Cardiac fibroblast (primary cell): ENCODE measurements around the gene CNR2.

Experiments used
- DNase-seq, 2 donors: peaks; one replicate each; pipeline versions ENCODE4 v3.0.0 to v3.0.0-alpha.2; 2010; ENCODE audit warnings: low read depth in 2 of 2
- H3K4me3 ChIP-seq, 2 donors: replicated peaks in 1 of 2; 1 replicate in 1 of 2; 2 replicates in 1 of 2; pipeline ENCODE4 v1.5.1; 2011; ENCODE audit warnings: low read depth in 2 of 2, low read length in 2 of 2, mild to moderate bottlenecking in 2 of 2, moderate library complexity in 1 of 2
- TF ChIP-seq, protein P1 (sequence below): IDR thresholded peaks from one replicate; pipeline ENCODE4 v1.5.1; 2011; ENCODE audit warnings: low read depth, mild to moderate bottlenecking, low read length, inconsistent platforms

CNR2 gene

DNA sequence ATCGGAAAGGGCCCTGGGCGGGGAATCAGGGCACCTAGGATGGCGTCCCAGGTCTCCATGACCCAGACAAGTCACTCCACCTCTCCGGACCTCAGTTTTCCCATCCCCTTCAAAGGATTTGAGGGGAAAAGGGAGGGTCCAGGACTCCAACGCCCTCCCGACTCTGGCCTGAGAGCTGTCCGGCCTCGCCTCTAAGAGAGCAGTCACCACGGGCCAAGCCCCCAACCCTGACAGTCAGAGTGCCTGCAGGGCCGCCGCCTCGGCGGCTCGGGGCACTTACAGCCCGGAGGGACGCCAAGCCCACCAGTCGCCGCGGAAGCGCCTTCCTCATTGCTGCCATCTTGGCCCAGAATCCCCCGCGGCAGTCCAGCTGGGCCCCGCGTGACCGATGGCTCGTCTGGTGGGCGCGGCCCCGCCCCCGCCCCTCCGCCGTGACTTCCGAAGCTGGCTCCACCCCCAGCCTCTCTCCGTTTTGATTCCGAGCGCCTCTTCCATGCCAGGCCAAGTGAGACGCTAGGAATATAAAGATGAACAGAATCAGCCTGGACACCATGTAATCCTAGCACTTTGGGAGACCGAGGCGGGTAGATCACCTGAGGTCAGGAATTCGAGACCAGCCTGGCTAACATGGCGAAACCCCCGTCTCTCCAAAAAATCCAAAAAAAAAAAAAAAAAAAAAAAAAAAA lies 87.9 kb downstream of the CNR2 start, which contains the start of gene HMGCL:
HMGCL (minus strand) TSS at position 354 of the 686 bp plus-strand sequence; CDS start at position 340, 14 bp downstream.
- TF ChIP-seq, protein P1, sequence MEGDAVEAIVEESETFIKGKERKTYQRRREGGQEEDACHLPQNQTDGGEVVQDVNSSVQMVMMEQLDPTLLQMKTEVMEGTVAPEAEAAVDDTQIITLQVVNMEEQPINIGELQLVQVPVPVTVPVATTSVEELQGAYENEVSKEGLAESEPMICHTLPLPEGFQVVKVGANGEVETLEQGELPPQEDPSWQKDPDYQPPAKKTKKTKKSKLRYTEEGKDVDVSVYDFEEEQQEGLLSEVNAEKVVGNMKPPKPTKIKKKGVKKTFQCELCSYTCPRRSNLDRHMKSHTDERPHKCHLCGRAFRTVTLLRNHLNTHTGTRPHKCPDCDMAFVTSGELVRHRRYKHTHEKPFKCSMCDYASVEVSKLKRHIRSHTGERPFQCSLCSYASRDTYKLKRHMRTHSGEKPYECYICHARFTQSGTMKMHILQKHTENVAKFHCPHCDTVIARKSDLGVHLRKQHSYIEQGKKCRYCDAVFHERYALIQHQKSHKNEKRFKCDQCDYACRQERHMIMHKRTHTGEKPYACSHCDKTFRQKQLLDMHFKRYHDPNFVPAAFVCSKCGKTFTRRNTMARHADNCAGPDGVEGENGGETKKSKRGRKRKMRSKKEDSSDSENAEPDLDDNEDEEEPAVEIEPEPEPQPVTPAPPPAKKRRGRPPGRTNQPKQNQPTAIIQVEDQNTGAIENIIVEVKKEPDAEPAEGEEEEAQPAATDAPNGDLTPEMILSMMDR: no peak
- H3K4me3 ChIP-seq: peak within 1 kb of the TSS; percentile 79 to 98
- DNase-seq: peak; percentile 89 to 93

DNA sequence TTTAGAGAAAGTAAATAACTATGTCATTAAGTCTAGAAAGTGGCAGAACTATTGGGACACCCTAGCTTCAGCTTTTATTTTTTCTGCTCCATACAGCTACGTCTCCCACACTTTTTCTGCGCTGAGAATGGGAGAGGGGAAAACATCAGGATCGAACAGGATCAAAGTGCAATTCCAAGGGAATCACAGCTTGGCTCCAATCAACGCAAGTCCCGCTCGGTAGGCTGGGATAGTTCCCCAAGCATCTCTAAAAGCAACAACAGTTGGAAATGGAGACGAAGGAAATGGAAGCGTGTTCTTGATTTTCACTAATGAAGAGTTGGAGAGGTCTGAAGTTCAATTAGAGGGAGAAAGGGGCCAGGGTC lies 88.5 kb downstream of the CNR2 start:
- TF ChIP-seq, protein P1: no peak
- H3K4me3 ChIP-seq: peak overlapping the region; percentile 79 to 98
- no peak for DNase-seq

DNA sequence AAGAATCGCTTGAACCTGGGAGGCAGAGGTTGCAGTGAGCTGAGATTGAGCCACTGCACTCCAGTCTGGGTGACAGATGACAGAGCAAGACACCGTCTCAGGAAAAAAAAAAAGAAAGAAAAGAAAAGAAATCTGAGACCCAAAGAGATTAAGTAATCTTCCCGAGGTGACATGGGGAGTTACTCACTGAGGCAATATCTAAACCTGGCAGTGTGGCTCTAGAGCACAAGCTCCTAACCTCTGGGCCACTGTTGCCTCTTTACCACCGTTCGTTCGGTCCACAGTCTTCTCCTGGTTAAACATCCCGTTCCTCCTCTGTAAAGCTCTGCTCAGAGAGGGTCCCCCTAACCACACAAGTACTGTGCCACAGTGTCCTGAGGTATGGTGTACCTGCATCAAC lies 89.4 kb downstream of the CNR2 start:
- DNase-seq: no peak
- TF ChIP-seq, protein P1: no peak
- no peak overlapping the region for H3K4me3 ChIP-seq
